DMS 273 (cell line): ENCODE measurements around the gene MAPKBP1.

Experiments used
- DNase-seq: peaks from one replicate; lab custom pipeline; 2025; ENCODE audit not compliant: unreplicated experiment; lab: John Stamatoyannopoulos, UW

Gene MAPKBP1

DNA sequence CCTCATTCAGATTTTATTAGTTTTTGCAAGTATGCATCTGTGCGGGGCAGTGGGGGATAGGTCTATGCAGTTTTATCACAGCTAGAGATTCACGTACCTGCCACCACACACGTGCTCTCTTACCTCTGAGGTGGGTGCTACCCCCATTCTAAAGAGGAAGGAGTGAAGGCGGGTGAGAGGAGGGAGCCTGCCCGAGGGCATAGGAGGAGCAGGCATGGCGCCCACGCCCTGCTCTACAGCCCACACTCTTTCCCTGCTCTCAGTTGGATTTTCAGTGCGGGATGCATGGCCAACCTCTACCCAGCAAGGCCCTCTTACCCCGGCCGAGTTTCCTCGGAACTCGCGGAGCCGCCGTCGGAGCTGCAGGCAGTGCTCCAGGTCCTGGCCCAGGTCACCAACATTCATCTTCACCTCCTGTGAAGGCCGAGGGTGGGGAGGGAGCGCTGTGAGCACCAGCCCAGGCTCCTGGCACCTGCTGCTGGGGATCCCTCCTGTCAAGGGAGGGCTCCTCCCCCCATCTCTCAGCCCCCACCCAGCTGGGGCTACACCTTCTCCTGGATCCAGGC, 91.3 kb downstream of the MAPKBP1 start:
- DNase-seq = no peak

DNA sequence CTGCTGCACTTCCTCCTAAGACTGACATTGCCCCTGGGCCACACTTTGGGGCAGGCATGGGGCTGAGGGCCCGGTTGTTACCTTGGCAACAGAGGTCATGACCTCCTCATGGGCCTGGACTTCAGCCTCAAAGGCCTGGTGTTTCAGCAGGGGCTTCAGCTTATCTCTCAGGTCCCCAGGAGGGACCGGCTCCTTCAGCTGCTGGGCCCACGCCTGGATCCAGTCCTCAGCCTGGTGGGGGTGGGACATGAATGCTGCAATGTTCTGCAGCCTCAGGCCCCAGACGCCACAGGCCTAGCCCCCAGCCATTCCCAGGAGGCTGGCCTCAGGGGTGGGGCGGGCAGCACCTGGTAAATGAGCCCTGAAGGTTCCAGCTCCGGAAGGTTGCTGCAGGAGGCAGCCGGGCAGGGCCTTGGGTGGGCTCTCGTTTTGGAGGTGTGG, 92.0 kb downstream of the MAPKBP1 start:
- no peak for DNase-seq

DNA sequence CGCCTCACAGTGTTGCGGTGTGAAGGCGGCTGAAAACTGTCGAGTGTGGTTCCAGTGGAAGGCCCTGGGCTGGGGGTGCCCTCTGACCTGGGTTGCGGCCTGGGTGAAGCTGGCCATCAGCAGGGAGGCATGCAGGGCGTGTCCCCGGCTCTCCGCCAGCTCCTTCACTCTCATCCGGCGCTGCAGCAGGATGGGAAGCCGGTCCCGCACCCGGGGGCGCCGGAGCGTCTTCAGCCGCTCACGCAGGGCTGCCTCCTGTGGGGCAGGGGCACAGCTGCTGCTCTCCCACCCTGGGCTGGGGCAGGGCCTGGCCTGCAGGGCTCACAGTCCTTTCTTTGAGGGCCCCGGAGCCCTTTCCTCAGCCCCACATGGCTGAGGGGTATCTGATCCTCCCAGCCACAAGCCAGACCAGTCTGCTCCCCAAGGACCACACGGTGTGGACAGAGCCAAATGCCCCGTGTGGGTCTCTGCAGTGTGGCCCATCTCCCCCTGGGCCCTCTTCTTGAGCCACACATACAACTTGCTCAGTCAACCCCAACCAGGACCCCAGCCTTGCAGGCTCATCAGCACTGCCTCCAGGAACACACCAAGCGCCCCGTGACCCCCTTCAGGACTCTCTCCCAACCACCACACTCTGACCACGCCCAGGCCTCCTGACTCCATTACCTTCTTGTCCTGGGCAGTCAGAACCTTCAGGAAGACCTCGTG, 92.7 kb downstream of the MAPKBP1 start:
- no peak for DNase-seq

DNA sequence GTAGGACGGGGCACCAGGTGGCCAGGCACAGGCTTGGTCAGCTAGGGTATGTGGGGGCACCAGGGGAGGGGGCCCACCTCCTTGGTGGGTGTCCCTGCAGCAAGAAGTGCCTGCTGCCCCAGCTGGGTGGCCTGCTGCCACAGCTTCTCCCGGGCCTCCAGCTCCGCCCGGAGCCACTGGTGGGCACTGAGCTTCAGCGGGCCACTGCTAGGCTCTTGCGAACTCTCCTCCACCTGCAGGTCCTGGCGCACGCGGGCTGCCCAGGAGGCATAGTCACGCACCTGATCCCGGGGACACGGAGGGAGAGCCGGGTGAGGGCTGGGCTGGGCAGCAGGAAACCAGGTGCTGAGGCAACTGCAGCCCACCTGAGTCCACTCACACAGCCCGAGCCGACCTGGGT, 94.0 kb downstream of the MAPKBP1 start:
- DNase-seq = no peak

DNA sequence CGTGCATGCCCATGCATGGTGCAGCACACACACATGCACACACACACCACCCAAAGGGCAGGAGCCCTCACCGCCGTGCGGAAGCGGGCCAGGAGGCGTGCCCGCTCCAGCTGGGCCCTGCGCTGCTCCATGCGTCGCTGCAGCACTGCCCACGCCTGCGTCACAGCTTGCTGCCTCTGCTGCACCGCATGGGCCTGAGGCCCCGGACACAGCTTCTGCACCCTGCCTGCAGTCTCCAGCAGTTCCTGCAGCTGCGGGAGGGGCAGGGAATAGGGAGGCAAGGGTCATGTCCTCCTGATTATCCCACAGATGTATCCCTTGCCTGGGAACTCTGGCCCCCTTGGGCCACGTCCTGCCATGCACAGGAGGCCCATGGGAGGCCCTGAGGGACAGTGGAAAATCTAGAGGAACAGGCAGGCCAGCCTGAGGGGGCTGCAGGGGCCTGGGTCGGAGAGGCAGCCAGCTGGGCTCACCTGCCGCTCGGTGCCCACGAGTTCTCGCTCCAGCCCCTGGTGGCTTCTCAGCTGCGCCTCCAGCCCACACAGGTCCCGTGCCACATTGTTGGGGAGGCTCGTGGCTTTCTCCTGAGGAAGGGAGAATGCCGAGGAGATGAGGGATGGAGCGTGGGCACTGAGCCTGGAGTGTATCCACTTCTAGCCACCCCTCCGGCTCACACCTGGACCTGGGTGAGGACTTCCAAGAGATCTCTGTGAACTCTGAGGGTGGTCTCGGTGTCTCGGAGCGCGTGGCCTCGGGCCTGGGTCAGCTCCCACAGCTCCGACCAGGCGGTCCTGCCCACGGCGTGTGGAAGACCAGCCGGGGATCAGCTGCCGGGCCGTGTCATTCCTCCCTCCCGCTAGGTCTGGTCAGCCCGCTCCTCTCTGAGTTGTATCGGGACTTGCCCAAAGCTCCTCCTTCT, 95.7 kb downstream of the MAPKBP1 start:
- DNase-seq = no peak

DNA sequence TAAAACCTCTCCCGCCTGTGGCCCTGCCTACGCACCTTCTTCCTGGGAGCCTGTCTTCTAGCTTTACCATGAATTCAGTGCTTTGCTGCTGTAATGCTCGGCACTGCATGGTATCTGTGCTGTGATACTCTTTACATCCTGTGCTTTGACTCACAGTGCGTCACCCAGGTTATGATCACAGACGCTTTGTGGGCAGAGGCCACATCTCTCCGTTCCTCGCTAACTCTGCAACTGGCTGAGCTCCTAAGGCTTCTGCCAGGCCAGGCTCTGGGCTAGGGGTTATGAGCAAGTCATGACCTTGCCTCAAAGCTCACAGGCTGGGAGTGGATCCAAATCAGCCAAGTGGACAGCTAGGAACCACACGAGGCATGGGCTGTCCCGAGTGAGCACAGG, 96.4 kb downstream of the MAPKBP1 start:
- DNase-seq = no peak

DNA sequence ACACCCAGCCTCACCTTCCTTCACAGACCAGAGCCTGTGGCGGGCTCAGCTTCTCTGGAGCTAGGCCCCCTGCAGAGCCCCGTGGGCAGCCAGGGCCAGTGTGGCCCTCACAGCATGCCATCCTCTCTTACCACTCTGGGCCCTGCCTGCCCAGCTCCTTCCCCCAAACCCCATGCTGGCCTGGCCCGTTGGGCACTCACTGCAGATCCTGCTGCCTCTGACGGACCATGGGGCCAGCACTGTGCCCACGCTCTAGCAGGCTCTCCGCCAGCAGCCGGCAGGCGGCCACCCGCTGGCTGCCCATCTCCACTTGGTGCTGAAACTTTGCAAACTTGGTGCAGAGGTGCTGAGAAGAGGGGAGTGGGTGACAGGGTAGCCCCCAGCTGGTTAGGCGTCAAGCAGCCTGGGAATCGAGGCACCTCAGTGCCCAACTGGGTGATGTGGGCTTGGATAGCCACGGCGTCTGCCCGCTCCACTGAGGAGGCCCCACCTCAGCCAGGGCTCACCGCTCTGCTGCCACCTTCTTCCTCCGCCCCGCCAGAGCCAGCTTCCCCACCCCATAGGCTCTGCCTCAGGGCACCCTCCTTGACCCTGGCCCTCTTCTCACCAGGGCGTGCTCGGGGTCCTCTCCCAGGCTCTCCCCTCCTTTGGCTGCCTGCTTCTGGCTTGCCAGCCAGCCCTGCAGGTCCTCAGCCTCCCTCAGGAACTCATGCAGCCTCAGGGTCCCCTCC, 97.1 kb downstream of the MAPKBP1 start:
- DNase-seq = no peak

DNA sequence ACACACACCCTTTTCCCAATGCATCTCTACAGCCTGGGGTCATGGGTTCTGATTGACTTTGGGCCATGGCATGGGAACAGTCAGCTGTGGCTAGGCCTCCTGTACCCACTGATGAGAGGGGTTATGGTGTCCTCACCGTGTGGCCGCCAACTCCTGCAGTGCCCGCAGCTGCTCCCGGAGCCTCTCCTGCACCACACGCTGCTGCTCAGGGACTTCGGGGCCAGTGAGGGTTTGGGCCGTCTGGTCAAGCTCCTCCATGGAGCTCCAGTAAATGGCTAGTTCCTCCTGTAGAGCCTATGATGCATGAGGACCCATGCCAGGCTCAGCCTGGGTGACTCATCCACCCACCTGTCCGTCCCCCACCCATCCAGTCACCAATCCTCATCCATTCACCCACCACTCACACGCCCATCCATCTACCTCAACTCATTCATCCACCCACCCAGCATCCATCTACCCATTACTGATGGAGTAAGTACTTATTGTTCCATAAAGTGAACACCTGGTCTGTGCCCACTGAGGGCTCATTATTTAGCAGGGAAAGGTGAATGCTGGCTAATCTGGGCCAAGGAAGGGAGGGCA, 98.0 kb downstream of the MAPKBP1 start:
- DNase-seq = no peak

DNA sequence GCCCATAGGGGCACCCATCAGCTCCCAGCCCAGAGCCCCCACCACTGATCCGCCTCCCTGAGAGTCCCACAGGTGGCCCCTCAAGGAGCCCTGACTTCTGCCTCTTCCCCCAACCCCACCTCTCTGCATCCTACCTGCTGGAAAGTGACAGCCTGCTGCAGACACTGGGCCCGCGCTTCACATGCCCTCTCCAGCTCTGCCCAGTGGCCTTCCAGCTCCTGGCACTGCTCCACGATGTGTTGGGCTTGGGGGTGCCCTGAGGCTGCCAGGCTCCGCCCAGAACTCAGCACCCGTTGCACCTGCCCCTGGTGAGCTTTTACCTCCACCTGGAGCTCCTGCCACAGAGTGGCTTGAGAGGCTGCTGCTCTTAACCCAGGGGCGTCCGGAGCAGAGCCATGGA, 99.4 kb downstream of the MAPKBP1 start:
- DNase-seq = no peak

DNA sequence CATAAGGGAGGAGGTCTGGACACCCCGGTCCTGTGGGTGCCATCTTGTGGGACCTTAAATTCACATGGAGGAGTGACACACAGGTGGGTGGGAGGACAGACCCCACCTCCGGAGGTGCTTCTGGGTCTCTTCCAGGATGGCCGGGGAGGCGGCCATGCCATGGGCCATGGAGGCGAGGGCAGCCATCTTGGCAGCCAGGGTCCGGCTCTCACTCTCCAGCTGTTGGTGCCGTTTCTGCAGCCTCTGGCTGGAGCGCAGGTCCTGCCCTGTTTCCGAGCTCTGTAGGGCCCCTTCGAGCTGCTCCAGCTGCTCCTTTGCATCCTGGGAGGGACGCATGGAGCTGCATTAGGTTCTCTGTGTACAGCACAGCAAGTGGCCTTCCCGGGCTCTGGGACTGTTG, 100.5 kb downstream of the MAPKBP1 start:
- DNase-seq = no peak

DNA sequence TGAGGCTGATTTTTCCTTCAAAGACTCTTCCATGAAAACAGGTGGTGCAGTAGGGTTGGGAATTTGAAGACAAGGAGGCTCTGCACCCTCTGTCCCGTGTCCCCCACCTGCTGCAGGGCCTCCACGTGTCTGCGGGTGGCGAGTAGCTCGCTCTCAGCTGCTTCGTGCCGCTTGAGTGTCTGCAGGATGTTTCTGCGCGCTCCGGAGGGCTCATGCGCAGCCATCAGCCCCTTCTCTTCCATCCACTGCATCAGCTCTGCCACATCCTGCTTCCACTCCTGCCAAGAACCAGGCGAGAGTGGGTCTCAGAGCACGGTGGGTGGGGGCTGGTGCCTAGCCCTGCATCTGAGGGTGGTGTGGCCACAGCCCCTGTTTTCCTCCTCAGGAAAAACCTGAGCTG, 101.7 kb downstream of the MAPKBP1 start:
- no peak for DNase-seq

DNA sequence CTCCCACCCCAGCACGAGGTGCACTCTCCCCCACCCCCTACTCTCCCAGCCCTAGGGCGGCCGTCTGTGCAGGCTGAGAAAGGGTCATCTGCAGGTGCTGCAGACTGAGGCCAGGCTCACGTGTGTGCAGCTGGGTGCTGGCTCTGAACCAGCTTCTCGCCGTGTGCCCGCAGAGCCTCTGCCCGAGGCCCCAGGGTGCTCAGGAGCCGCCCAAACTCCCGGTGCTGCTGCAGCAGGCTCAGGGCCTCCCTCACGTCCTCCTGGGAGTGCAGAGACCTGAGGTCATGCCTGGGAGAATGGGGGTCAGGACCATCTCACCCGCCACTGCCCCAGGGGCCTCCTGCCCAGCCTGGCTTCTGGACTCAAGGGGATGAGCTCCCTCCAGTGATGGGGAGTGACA, 102.4 kb downstream of the MAPKBP1 start:
- no peak for DNase-seq
